Measurements from ENCODE around the gene PLCD3.

PLCD3 gene

GRCh38 chr17:45135978-45136791, 3.9 kb upstream of the PLCD3 start:
- H3K4me1 Mint-ChIP-seq: peaks cover 20% of the 10 kb centered on the region
- peak overlapping the region; percentile 54 for H3K27ac Mint-ChIP-seq (ENCODE audit: low read depth)
- no peaks in the 10 kb centered on the region for H3K9me3 Mint-ChIP-seq
- ATAC-seq (replicated peaks; ENCODE audit: extremely low read depth, poor library complexity, severe bottlenecking) (no peak), DNase-seq (ENCODE audit: low spot score in 2 of 2) (no peak)
- H3K36me3 Mint-ChIP-seq (ENCODE audit: insufficient read depth): peaks cover 9% of the 10 kb centered on the region
- no peaks in the 10 kb centered on the region for H3K27me3 Mint-ChIP-seq
- peak overlapping the region; percentile 85 for H3K4me3 Mint-ChIP-seq

GRCh38 chr17:45135192-45135977, 3.1 kb upstream of the PLCD3 start, which contains the start of gene ACBD4:
Gene ACBD4, plus strand, starts transcription at chr17:45135687. Its CDS starts 458 bp downstream, at chr17:45136145.
- peak within 1 kb of the TSS; percentile 54 for H3K27ac Mint-ChIP-seq (ENCODE audit: low read depth)

GRCh38 chr17:45132572-45133463, 503 bp upstream of the PLCD3 start:
- peak; percentile 52 to 60 for DNase-seq (ENCODE audit: low spot score in 2 of 2)
- H3K4me1 Mint-ChIP-seq: peaks cover 15% of the 10 kb centered on the region
- H3K27me3 Mint-ChIP-seq: no peaks in the 10 kb centered on the region
- ATAC-seq (replicated peaks; ENCODE audit: extremely low read depth, poor library complexity, severe bottlenecking): peak; percentile 50
- peaks cover 8% of the 10 kb centered on the region for H3K36me3 Mint-ChIP-seq (ENCODE audit: insufficient read depth)
- peak overlapping the region; percentile 82 for H3K4me3 Mint-ChIP-seq
- peak overlapping the region; percentile 90 for H3K27ac Mint-ChIP-seq (ENCODE audit: low read depth)
- H3K9me3 Mint-ChIP-seq: no peaks in the 10 kb centered on the region

More at GRCh38 chr17:45135192-45135977, 3.1 kb upstream of the PLCD3 start, which contains the start of gene ACBD4:
- DNase-seq (ENCODE audit: low spot score in 2 of 2) (peak; percentile 96 to 99), ATAC-seq (replicated peaks; ENCODE audit: extremely low read depth, poor library complexity, severe bottlenecking) (peak; percentile 91)
- no peaks in the 10 kb centered on the region for H3K9me3 Mint-ChIP-seq
- peaks cover 9% of the 10 kb centered on the region for H3K36me3 Mint-ChIP-seq (ENCODE audit: insufficient read depth)
- no peaks in the 10 kb centered on the region for H3K27me3 Mint-ChIP-seq
- peaks cover 15% of the 10 kb centered on the region for H3K4me1 Mint-ChIP-seq
- peak within 1 kb of the TSS; percentile 85 for H3K4me3 Mint-ChIP-seq

- no peak overlapping the region for H3K27ac Mint-ChIP-seq (ENCODE audit: low read depth)
- H3K4me3 Mint-ChIP-seq: peak overlapping the region; percentile 82
- DNase-seq (ENCODE audit: low spot score in 2 of 2) (peak in 1 of 2 donors; percentile 22), ATAC-seq (replicated peaks; ENCODE audit: extremely low read depth, poor library complexity, severe bottlenecking) (no peak)
- no peaks in the 10 kb centered on the region for H3K9me3 Mint-ChIP-seq
- H3K27me3 Mint-ChIP-seq: no peaks in the 10 kb centered on the region
- peaks cover 15% of the 10 kb centered on the region for H3K4me1 Mint-ChIP-seq
- peaks cover 8% of the 10 kb centered on the region for H3K36me3 Mint-ChIP-seq (ENCODE audit: insufficient read depth)
These were observed 547 bp downstream of the PLCD3 start for GRCh38 chr17:45131616-45132319.

GRCh38 chr17:45130681-45131615, 1.4 kb downstream of the PLCD3 start:
- peaks cover 8% of the 10 kb centered on the region for H3K36me3 Mint-ChIP-seq (ENCODE audit: insufficient read depth)
- DNase-seq (ENCODE audit: low spot score in 2 of 2) (no peak), ATAC-seq (replicated peaks; ENCODE audit: extremely low read depth, poor library complexity, severe bottlenecking) (no peak)
- H3K4me3 Mint-ChIP-seq: peak overlapping the region; percentile 82
- H3K27ac Mint-ChIP-seq (ENCODE audit: low read depth): peak overlapping the region; percentile 23
- no peaks in the 10 kb centered on the region for H3K27me3 Mint-ChIP-seq
- H3K9me3 Mint-ChIP-seq: no peaks in the 10 kb centered on the region
- H3K4me1 Mint-ChIP-seq: peaks cover 9% of the 10 kb centered on the region

GRCh38 chr17:45129940-45130680, 2.2 kb downstream of the PLCD3 start:
- H3K27ac Mint-ChIP-seq (ENCODE audit: low read depth): peak overlapping the region; percentile 23
- no peaks in the 10 kb centered on the region for H3K9me3 Mint-ChIP-seq
- H3K4me3 Mint-ChIP-seq: no peak overlapping the region

GRCh38 chr17:45129426-45129939, 2.8 kb downstream of the PLCD3 start:
- Mint-ChIP-seq H3K27me3 (no peaks in the 10 kb centered on the region), H3K4me3 (no peak overlapping the region), H3K27ac (ENCODE audit: low read depth) (no peak overlapping the region), H3K4me1 (peaks cover 5% of the 10 kb centered on the region), H3K36me3 (ENCODE audit: insufficient read depth) (peaks cover 5% of the 10 kb centered on the region), H3K9me3 (no peaks in the 10 kb centered on the region)
- DNase-seq (ENCODE audit: low spot score in 2 of 2) (no peak), ATAC-seq (replicated peaks; ENCODE audit: extremely low read depth, poor library complexity, severe bottlenecking) (no peak)

More at GRCh38 chr17:45129940-45130680, 2.2 kb downstream of the PLCD3 start:
- H3K4me1 Mint-ChIP-seq: peaks cover 5% of the 10 kb centered on the region
- no peak for ATAC-seq (replicated peaks; ENCODE audit: extremely low read depth, poor library complexity, severe bottlenecking)
- peaks cover 5% of the 10 kb centered on the region for H3K36me3 Mint-ChIP-seq (ENCODE audit: insufficient read depth)
- DNase-seq (ENCODE audit: low spot score in 2 of 2): no peak
- H3K27me3 Mint-ChIP-seq: no peaks in the 10 kb centered on the region

GRCh38 chr17:45128989-45129388, 3.3 kb downstream of the PLCD3 start:
- Mint-ChIP-seq H3K4me1 (peaks cover 5% of the 10 kb centered on the region), H3K4me3 (no peak overlapping the region), H3K36me3 (ENCODE audit: insufficient read depth) (peaks cover 5% of the 10 kb centered on the region), H3K9me3 (no peaks in the 10 kb centered on the region), H3K27ac (ENCODE audit: low read depth) (no peak overlapping the region), H3K27me3 (no peaks in the 10 kb centered on the region)
- ATAC-seq (replicated peaks; ENCODE audit: extremely low read depth, poor library complexity, severe bottlenecking) (no peak), DNase-seq (ENCODE audit: low spot score in 2 of 2) (no peak)

- DNase-seq (ENCODE audit: low spot score in 2 of 2) (no peak), ATAC-seq (replicated peaks; ENCODE audit: extremely low read depth, poor library complexity, severe bottlenecking) (no peak)
- no peaks in the 10 kb centered on the region for H3K9me3 Mint-ChIP-seq
- H3K27me3 Mint-ChIP-seq: no peaks in the 10 kb centered on the region
- peaks cover 5% of the 10 kb centered on the region for H3K36me3 Mint-ChIP-seq (ENCODE audit: insufficient read depth)
- H3K27ac Mint-ChIP-seq (ENCODE audit: low read depth): no peak overlapping the region
- no peaks in the 10 kb centered on the region for H3K4me1 Mint-ChIP-seq
- no peak overlapping the region for H3K4me3 Mint-ChIP-seq
These were observed 4.0 kb downstream of the PLCD3 start for GRCh38 chr17:45128331-45128730.

GRCh38 chr17:45127548-45128300, 4.6 kb downstream of the PLCD3 start:
- Mint-ChIP-seq H3K27ac (ENCODE audit: low read depth) (no peak overlapping the region), H3K4me1 (no peaks in the 10 kb centered on the region), H3K36me3 (ENCODE audit: insufficient read depth) (peaks cover 4% of the 10 kb centered on the region), H3K4me3 (no peak overlapping the region), H3K9me3 (no peaks in the 10 kb centered on the region), H3K27me3 (no peaks in the 10 kb centered on the region)
- no peak for DNase-seq (ENCODE audit: low spot score in 2 of 2)
- ATAC-seq (replicated peaks; ENCODE audit: extremely low read depth, poor library complexity, severe bottlenecking): no peak
